NCI-H146 (cell line): ENCODE results near the gene SMAD3.

Source experiments
- DNase-seq: peaks from one replicate; lab custom pipeline; 2025; lab: John Stamatoyannopoulos, UW

The SMAD3 gene

GRCh38 chr15:67142092-67142766 is 76.8 kb downstream of the SMAD3 start:
- no peak for DNase-seq

GRCh38 chr15:67142767-67143100 is 77.3 kb downstream of the SMAD3 start:
- no peak for DNase-seq

GRCh38 chr15:67143646-67144045 is 78.2 kb downstream of the SMAD3 start:
- no peak for DNase-seq

GRCh38 chr15:67144609-67145311 is 79.4 kb downstream of the SMAD3 start:
- DNase-seq = no peak

GRCh38 chr15:67145312-67145610 is 79.9 kb downstream of the SMAD3 start:
- DNase-seq = no peak

GRCh38 chr15:67145710-67146109 is 80.3 kb downstream of the SMAD3 start:
- no peak for DNase-seq

GRCh38 chr15:67146234-67146633 is 80.8 kb downstream of the SMAD3 start:
- DNase-seq = no peak

- no peak for DNase-seq
Measured at GRCh38 chr15:67146875-67147381, 81.5 kb downstream of the SMAD3 start.

GRCh38 chr15:67147396-67147949 is 82.1 kb downstream of the SMAD3 start:
- DNase-seq = no peak

- DNase-seq = peak; percentile 59
Measured at GRCh38 chr15:67148196-67148701, 82.8 kb downstream of the SMAD3 start.

- no peak for DNase-seq
Measured at GRCh38 chr15:67149068-67149772, 83.8 kb downstream of the SMAD3 start.

GRCh38 chr15:67149773-67150022 is 84.3 kb downstream of the SMAD3 start:
- no peak for DNase-seq

- DNase-seq = no peak
Measured at GRCh38 chr15:67150023-67150860, 84.8 kb downstream of the SMAD3 start.

- no peak for DNase-seq
Measured at GRCh38 chr15:67152429-67152828, 87.0 kb downstream of the SMAD3 start.

GRCh38 chr15:67153044-67153443 is 87.6 kb downstream of the SMAD3 start:
- peak; percentile 17 for DNase-seq

- no peak for DNase-seq
Measured at GRCh38 chr15:67154249-67154648, 88.8 kb downstream of the SMAD3 start.

- DNase-seq = no peak
Measured at GRCh38 chr15:67156426-67156825, 91.0 kb downstream of the SMAD3 start.

- no peak for DNase-seq
Measured at GRCh38 chr15:67156834-67157233, 91.4 kb downstream of the SMAD3 start.

GRCh38 chr15:67157521-67158252 is 92.3 kb downstream of the SMAD3 start:
- no peak for DNase-seq

- no peak for DNase-seq
Measured at GRCh38 chr15:67158367-67158766, 93.0 kb downstream of the SMAD3 start.

GRCh38 chr15:67161412-67161811 is 96.0 kb downstream of the SMAD3 start:
- no peak for DNase-seq
